ENCODE data around the gene TMEM91. TPM values are rescaled to one million over a fixed set of nuclear protein-coding genes. Genes with fewer than 3 reads are reported as not detected.

Gene TMEM91
- total RNA-seq, 2 experiments from 2014 or later: 10.7 to 12.7 TPM

GRCh38 chr19:41426952-41427646 lies 50.8 kb downstream of the TMEM91 start, which contains the start of gene B3GNT8:
TSS of gene B3GNT8 (minus strand) at chr19:41427374. CDS start at chr19:41426778, 596 bp downstream.
- no peak within 1 kb of the TSS for H3K27ac ChIP-seq (ENCODE audit: low read depth, low read length, poor library complexity, severe bottlenecking)
- H3K9me3 ChIP-seq (ENCODE audit: low read length): no peaks in the 10 kb centered on the region
- no peak for DNase-seq (ENCODE audit: low spot score)
- BruUV-seq (replicated peaks): no TSS peak
- TF ChIP-seq EZH2phosphoT487 (IDR thresholded peaks at IDR 0.05; ENCODE audit: borderline replicate concordance, low read depth, low read length) (no peak), CTCF (conservative IDR thresholded peaks at IDR 0.05; ENCODE audit: low read length) (no peak)
- POLR2A ChIA-PET: no interaction called here
- no peaks in the 10 kb centered on the region for H4K20me1 ChIP-seq (ENCODE audit: insufficient read depth, low read length)
- CTCF ChIA-PET (ENCODE audit: unreplicated experiment): no interaction called here
- H3K4me3 ChIP-seq (ENCODE audit: low read depth, low read length, poor library complexity, severe bottlenecking): no peak within 1 kb of the TSS
- no peak within 1 kb of the TSS for H2AFZ ChIP-seq (ENCODE audit: low read length)
- intact Hi-C loops (cut with micrococcal nuclease; ENCODE audit: unreplicated experiment): no loop called here
- no peaks in the 10 kb centered on the region for H3K4me1 ChIP-seq (ENCODE audit: insufficient read depth, low read length, poor library complexity, severe bottlenecking)
- H3K79me2 ChIP-seq (ENCODE audit: insufficient read depth, low read depth, low read length): no peaks in the 10 kb centered on the region
- no peaks in the 10 kb centered on the region for H3K9me2 ChIP-seq (ENCODE audit: insufficient read depth, low read length)
- H3K4me2 ChIP-seq (ENCODE audit: low read length): no peak within 1 kb of the TSS
- peaks cover 25% of the 10 kb centered on the region for H3K36me3 ChIP-seq (ENCODE audit: insufficient read depth, low read length)

DNA sequence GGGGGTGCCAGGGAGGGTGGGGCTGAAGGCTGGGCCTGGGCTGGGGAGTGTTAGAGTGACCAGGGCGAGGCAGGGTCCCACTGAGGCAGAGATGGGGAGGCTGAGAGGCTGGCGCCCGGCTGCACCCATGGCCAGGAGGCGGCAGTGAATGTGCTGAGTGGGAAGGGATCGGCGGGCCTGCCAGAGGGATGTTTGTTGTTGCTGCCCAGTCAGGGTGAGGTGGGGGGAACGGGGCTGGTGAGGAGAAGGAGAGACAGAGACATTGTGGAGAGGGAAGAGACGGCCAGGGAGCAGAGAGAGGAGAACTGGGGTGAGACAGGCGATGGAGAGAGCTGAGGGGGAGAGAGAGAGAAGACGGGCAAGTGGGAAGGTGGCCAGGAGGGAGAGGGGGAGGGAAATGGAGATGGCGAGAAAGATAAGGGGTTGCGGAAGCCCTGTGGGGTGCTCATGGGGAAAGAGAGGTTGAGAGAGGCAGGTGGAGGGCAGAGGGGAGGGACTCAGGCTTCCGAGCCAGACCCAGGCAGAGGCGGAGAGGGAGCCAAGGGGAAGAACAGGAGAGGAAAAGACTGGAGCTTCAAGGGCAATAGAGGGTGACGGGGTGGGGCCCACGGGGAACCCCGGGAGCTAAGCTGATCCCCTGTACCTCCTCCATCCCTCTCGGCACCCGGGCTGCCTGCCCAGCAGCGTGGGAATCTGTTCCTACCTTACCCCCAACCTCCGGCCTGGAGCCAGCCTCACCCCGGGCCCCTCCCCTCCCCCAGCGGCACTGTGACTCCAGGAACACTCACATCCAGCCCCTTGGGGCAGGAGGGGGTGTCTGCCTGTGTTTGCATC lies 51.5 kb downstream of the TMEM91 start:
- H3K4me2 ChIP-seq (ENCODE audit: low read length): no peak overlapping the region
- H3K9me3 ChIP-seq (ENCODE audit: low read length): no peaks in the 10 kb centered on the region
- ChIA-PET POLR2A (interaction anchor here (1.4 kb wide), 1 partner anchor 40 kb away, joined by 3 read pairs; no protein-coding TSS in a partner anchor), CTCF (ENCODE audit: unreplicated experiment) (no interaction called here)
- TF ChIP-seq CTCF (conservative IDR thresholded peaks at IDR 0.05; ENCODE audit: low read length) (no peak), EZH2phosphoT487 (IDR thresholded peaks at IDR 0.05; ENCODE audit: borderline replicate concordance, low read depth, low read length) (no peak)
- H3K9me2 ChIP-seq (ENCODE audit: insufficient read depth, low read length): no peaks in the 10 kb centered on the region
- intact Hi-C loops (cut with micrococcal nuclease; ENCODE audit: unreplicated experiment): no loop called here
- H3K4me1 ChIP-seq (ENCODE audit: insufficient read depth, low read length, poor library complexity, severe bottlenecking): no peaks in the 10 kb centered on the region
- no peak overlapping the region for H2AFZ ChIP-seq (ENCODE audit: low read length)
- no peak overlapping the region for H3K4me3 ChIP-seq (ENCODE audit: low read depth, low read length, poor library complexity, severe bottlenecking)
- peaks cover 32% of the 10 kb centered on the region for H3K36me3 ChIP-seq (ENCODE audit: insufficient read depth, low read length)
- BruUV-seq (replicated peaks): no TSS peak
- H3K27ac ChIP-seq (ENCODE audit: low read depth, low read length, poor library complexity, severe bottlenecking): no peak overlapping the region
- DNase-seq (ENCODE audit: low spot score): no peak
- no peaks in the 10 kb centered on the region for H3K79me2 ChIP-seq (ENCODE audit: insufficient read depth, low read depth, low read length)
- no peaks in the 10 kb centered on the region for H4K20me1 ChIP-seq (ENCODE audit: insufficient read depth, low read length)
